ENCODE data around the gene NINJ1.
A peak's percentile ranks its signal among the peaks of the same experiment; 100 is the strongest.

NINJ1 gene

GRCh38 chr9:93093877-93094657 is 40.0 kb downstream of the NINJ1 start:
- Histone ChIP-seq H3K36me3 (ENCODE audit: low read length) (no peaks in the 10 kb centered on the region), H3K9me2 (replicated peaks; ENCODE audit: insufficient read depth, low read length) (no peaks in the 10 kb centered on the region), H3K4me3 (ENCODE audit: insufficient read depth, low read length, poor library complexity, severe bottlenecking) (no peak overlapping the region), H4K20me1 (ENCODE audit: low read depth, low read length) (no peaks in the 10 kb centered on the region), H3K27me3 (ENCODE audit: low read length) (no peaks in the 10 kb centered on the region), H3F3A (ENCODE audit: insufficient read depth) (peaks cover 18% of the 10 kb centered on the region), H3K27ac (ENCODE audit: low read depth, low read length) (peak overlapping the region; percentile 69), H3K9me3 (ENCODE audit: insufficient read depth, low read length) (no peaks in the 10 kb centered on the region), H3K79me2 (ENCODE audit: insufficient read depth, low read length) (no peaks in the 10 kb centered on the region), H3K4me2 (ENCODE audit: low read depth, low read length, poor library complexity, severe bottlenecking) (no peak overlapping the region), H2AFZ (ENCODE audit: low read depth, low read length, severe bottlenecking) (peak overlapping the region; percentile 30), H3K9ac (ENCODE audit: low read length) (peak overlapping the region; percentile 69; the same call in 1 of the 2 replicates)
- TF ChIP-seq CTCF (IDR thresholded peaks at IDR 0.05; ENCODE audit: insufficient read depth, low read length, poor library complexity, severe bottlenecking) (no peak), EZH2phosphoT487 (conservative IDR thresholded peaks at IDR 0.05; ENCODE audit: low read length) (no peak)

- Histone ChIP-seq H3K27ac (ENCODE audit: low read depth, low read length) (no peak overlapping the region), H3K27me3 (ENCODE audit: low read length) (no peaks in the 10 kb centered on the region), H3K9me3 (ENCODE audit: insufficient read depth, low read length) (no peaks in the 10 kb centered on the region), H3K36me3 (ENCODE audit: low read length) (no peaks in the 10 kb centered on the region), H3F3A (ENCODE audit: insufficient read depth) (peaks cover 18% of the 10 kb centered on the region), H2AFZ (ENCODE audit: low read depth, low read length, severe bottlenecking) (no peak overlapping the region), H3K79me2 (ENCODE audit: insufficient read depth, low read length) (no peaks in the 10 kb centered on the region), H4K20me1 (ENCODE audit: low read depth, low read length) (no peaks in the 10 kb centered on the region), H3K4me3 (ENCODE audit: insufficient read depth, low read length, poor library complexity, severe bottlenecking) (no peak overlapping the region), H3K4me2 (ENCODE audit: low read depth, low read length, poor library complexity, severe bottlenecking) (no peak overlapping the region), H3K9me2 (replicated peaks; ENCODE audit: insufficient read depth, low read length) (no peaks in the 10 kb centered on the region), H3K9ac (ENCODE audit: low read length) (no peak overlapping the region)
- TF ChIP-seq CTCF (IDR thresholded peaks at IDR 0.05; ENCODE audit: insufficient read depth, low read length, poor library complexity, severe bottlenecking) (no peak), EZH2phosphoT487 (conservative IDR thresholded peaks at IDR 0.05; ENCODE audit: low read length) (no peak)
These were observed 40.7 kb downstream of the NINJ1 start for GRCh38 chr9:93093127-93093876.

GRCh38 chr9:93092251-93092991 is 41.6 kb downstream of the NINJ1 start:
- no peak overlapping the region for H3K4me2 ChIP-seq (ENCODE audit: low read depth, low read length, poor library complexity, severe bottlenecking)
- H3K27ac ChIP-seq (ENCODE audit: low read depth, low read length): no peak overlapping the region
- no peaks in the 10 kb centered on the region for H3K36me3 ChIP-seq (ENCODE audit: low read length)
- H3F3A ChIP-seq (ENCODE audit: insufficient read depth): peaks cover 18% of the 10 kb centered on the region
- no peaks in the 10 kb centered on the region for H4K20me1 ChIP-seq (ENCODE audit: low read depth, low read length)
- H3K9me2 ChIP-seq (replicated peaks; ENCODE audit: insufficient read depth, low read length): no peaks in the 10 kb centered on the region
- H3K4me3 ChIP-seq (ENCODE audit: insufficient read depth, low read length, poor library complexity, severe bottlenecking): no peak overlapping the region
- no peaks in the 10 kb centered on the region for H3K79me2 ChIP-seq (ENCODE audit: insufficient read depth, low read length)
- TF ChIP-seq EZH2phosphoT487 (conservative IDR thresholded peaks at IDR 0.05; ENCODE audit: low read length) (no peak), CTCF (IDR thresholded peaks at IDR 0.05; ENCODE audit: insufficient read depth, low read length, poor library complexity, severe bottlenecking) (no peak)
- no peaks in the 10 kb centered on the region for H3K9me3 ChIP-seq (ENCODE audit: insufficient read depth, low read length)
- H3K9ac ChIP-seq (ENCODE audit: low read length): no peak overlapping the region
- no peak overlapping the region for H2AFZ ChIP-seq (ENCODE audit: low read depth, low read length, severe bottlenecking)
- no peaks in the 10 kb centered on the region for H3K27me3 ChIP-seq (ENCODE audit: low read length)

Data from SU-DHL-6 (cell line).